SK-N-SH (cell line): ENCODE results near the gene PDZD2. TPM values are rescaled to one million over a fixed set of nuclear protein-coding genes. Genes with fewer than 3 reads are reported as not detected.

ENCODE experiments used
- CTCF ChIA-PET: fragments of 300-600, 350-600 bp; formaldehyde crosslinking; extraction: SDS; loops from one replicate; lab custom pipeline; 2021; lab: Yijun Ruan, JAX
- POLR2A ChIA-PET: fragments of 350-600 bp; sonication (Branson Sonifier 250); formaldehyde crosslinking; extraction: SDS; loops from one replicate; lab custom pipeline; 2020; ENCODE audit warnings: antibody characterized with exemption, inconsistent platforms; lab: Yijun Ruan, JAX
- DNase-seq: peaks from one replicate; pipeline ENCODE4 v3.0.0; 2012
- H2AFZ ChIP-seq: fragments of 200-600 bp; sonication (generic); 2 replicates; pipeline ENCODE4 v1.8.1; 2016; ENCODE audit warnings: antibody characterized with exemption, mild to moderate bottlenecking, low read depth
- H3F3A ChIP-seq: fragments of 200-600 bp; sonication (generic); replicated peaks from 2 replicates; pipeline ENCODE3; 2016; ENCODE audit warnings: antibody characterized with exemption, mild to moderate bottlenecking; ENCODE audit not compliant: insufficient read depth
- H3K27ac ChIP-seq, 2 experiments: fragments of 200-500 bp in 1 of 2; fragments of 200-600 bp in 1 of 2; sonication (Bioruptor generic) in 1 of 2; sonication (generic), shearing (Covaris generic) in 1 of 2; 2 replicates each; pipeline versions ENCODE4 v1.5.1 to v1.6.1; 2014 to 2016; ENCODE audit warnings: low read depth in 2 of 2, inconsistent platforms in 1 of 2, low read length in 1 of 2, mild to moderate bottlenecking in 1 of 2, mixed read lengths in 1 of 2
- H3K27me3 ChIP-seq: fragments of 200-600 bp; sonication (generic), shearing (Covaris generic); 2 replicates; pipeline ENCODE4 v1.6.1; 2016; ENCODE audit warnings: mixed run types; ENCODE audit not compliant: insufficient read depth
- H3K36me3 ChIP-seq, 2 experiments: fragments of 200-500 bp in 1 of 2; fragments of 200-600 bp in 1 of 2; sonication (Bioruptor generic) in 1 of 2; sonication (generic) in 1 of 2; replicated peaks in 1 of 2; 2 replicates each; pipeline versions ENCODE3 to v1.5.1; 2014 to 2016; ENCODE audit warnings: low read length in 1 of 2, mild to moderate bottlenecking in 1 of 2; ENCODE audit not compliant: insufficient read depth in 2 of 2, control insufficient read depth in 1 of 2
- H3K4me1 ChIP-seq, 2 experiments: fragments of 200-500 bp in 1 of 2; fragments of 200-600 bp in 1 of 2; sonication (Bioruptor generic) in 1 of 2; sonication (generic), shearing (Covaris generic) in 1 of 2; 2 replicates each; pipeline versions ENCODE4 v1.5.1 to v1.6.1; 2014 to 2016; ENCODE audit warnings: low read depth in 1 of 2, low read length in 1 of 2, mixed run types in 1 of 2; ENCODE audit not compliant: insufficient read depth in 2 of 2, control insufficient read depth in 1 of 2
- H3K4me2 ChIP-seq: fragments of 200-600 bp; sonication (generic), shearing (Covaris generic); 2 replicates; pipeline ENCODE4 v1.6.1; 2017; ENCODE audit warnings: mixed run types
- H3K4me3 ChIP-seq, 2 experiments: fragments of 200-500 bp in 1 of 2; fragments of 200-600 bp in 1 of 2; sonication (Bioruptor generic) in 1 of 2; sonication (generic), shearing (Covaris generic) in 1 of 2; 2 replicates each; pipeline versions ENCODE4 v1.5.1 to v1.8.1; 2014 to 2016; ENCODE audit warnings: low read depth in 2 of 2, inconsistent platforms in 1 of 2, low read length in 1 of 2, mild to moderate bottlenecking in 1 of 2, mixed read lengths in 1 of 2, moderate library complexity in 1 of 2
- H3K79me2 ChIP-seq: fragments of 200-600 bp; sonication (generic); 2 replicates; pipeline ENCODE4 v1.8.1; 2017; ENCODE audit warnings: mild to moderate bottlenecking; ENCODE audit not compliant: insufficient read depth
- H3K9ac ChIP-seq: fragments of 200-600 bp; sonication (generic); 2 replicates; pipeline ENCODE4 v1.6.1; 2017; ENCODE audit warnings: mixed run types
- H3K9me2 ChIP-seq: fragments of 200-600 bp; sonication (generic); 2 replicates; pipeline ENCODE4 v1.6.1; 2017; ENCODE audit warnings: mixed run types
- H3K9me3 ChIP-seq: fragments of 200-600 bp; sonication (generic); 2 replicates; pipeline ENCODE4 v1.6.1; 2017; ENCODE audit warnings: mixed run types, mild to moderate bottlenecking, moderate library complexity
- H4K20me1 ChIP-seq: fragments of 200-600 bp; sonication (generic); 2 replicates; pipeline ENCODE4 v1.6.1; 2017; ENCODE audit warnings: mild to moderate bottlenecking, mixed run types; ENCODE audit not compliant: insufficient read depth
- CTCF ChIP-seq: fragments of 200-600 bp; sonication (generic); IDR thresholded peaks from 2 replicates; pipeline ENCODE4 v1.6.1; 2017; ENCODE audit warnings: antibody characterized with exemption, mild to moderate bottlenecking, moderate library complexity
- EZH2phosphoT487 ChIP-seq: fragments of 200-600 bp; sonication (generic); IDR thresholded peaks from 2 replicates; pipeline ENCODE4 v1.6.1; 2017; ENCODE audit warnings: low read depth, mixed run types, mild to moderate bottlenecking, antibody characterized with exemption, moderate library complexity, borderline replicate concordance
- NFIC ChIP-seq: IDR thresholded peaks from 2 replicates; pipeline ENCODE4 v1.4.0; 2012; ENCODE audit warnings: borderline replicate concordance
- NRF1 ChIP-seq: IDR thresholded peaks from 2 replicates; pipeline ENCODE4 v1.6.1; 2012; ENCODE audit warnings: low read depth, mild to moderate bottlenecking, low read length
- PBX3 ChIP-seq: IDR thresholded peaks from 2 replicates; pipeline ENCODE4; 2012
- RAD21 ChIP-seq: IDR thresholded peaks from 2 replicates; pipeline ENCODE4 v1.6.1; 2012; ENCODE audit warnings: mild to moderate bottlenecking, low read length
- RFX5 ChIP-seq: IDR thresholded peaks from 2 replicates; pipeline ENCODE4 v1.6.1; 2012; ENCODE audit warnings: mild to moderate bottlenecking, improper control_type of control experiment, low read length
- TAF1 ChIP-seq: IDR thresholded peaks from 2 replicates; pipeline ENCODE4 v1.6.1; 2012; ENCODE audit warnings: low read depth, mild to moderate bottlenecking, low read length, moderate library complexity, borderline replicate concordance
- USF2 ChIP-seq: fragments of 150-350 bp; IDR thresholded peaks from 2 replicates; pipeline ENCODE4 v1.6.1; 2017; ENCODE audit warnings: antibody characterized with exemption, low read length, low read depth, borderline replicate concordance
- WGBS: methylation state at CpG from one replicate; pipeline ENCODE4 v1.1.6; 2017; ENCODE audit warnings: low lambda C conversion rate; 5-methylcytosine and 5-hydroxymethylcytosine counted together
- polyA plus RNA-seq, 3 experiments: library from polyadenylated mRNA; depleted of rRNA; stranded (reverse); fragments of >200 nt; gene quantifications; 2 replicates each; pipeline ENCODE4 v1.2.3, GENCODE V29; 2012
- TF ChIP-seq, protein P1 (sequence below): IDR thresholded peaks from 2 replicates; pipeline ENCODE4 v1.6.1; 2012; ENCODE audit warnings: mild to moderate bottlenecking, low read depth, low read length, moderate library complexity

The PDZD2 gene
- polyA plus RNA-seq, 1 of the 3 experiments (the other 2 are of a cell fraction): 0.13 TPM

- no peak overlapping the region for H3K4me3 ChIP-seq
- no peaks in the 10 kb centered on the region for H3K79me2 ChIP-seq
- no peaks in the 10 kb centered on the region for H3K36me3 ChIP-seq
- 37% methylated on average over 4 of the region's 4 CpGs for whole genome bisulfite sequencing
- H3F3A ChIP-seq: no peaks in the 10 kb centered on the region
- no peaks in the 10 kb centered on the region for H3K9me3 ChIP-seq
- no peaks in the 10 kb centered on the region for H3K9me2 ChIP-seq
- H3K27me3 ChIP-seq: peaks cover 24% of the 10 kb centered on the region; the same call in 1 of the 2 replicates
- H2AFZ ChIP-seq: no peak overlapping the region
- peak; percentile 30 for DNase-seq
- H3K4me2 ChIP-seq: no peak overlapping the region
- H3K27ac ChIP-seq: peak overlapping the region in 1 of 2 experiments; percentile 76; a peak in 2 of 4 replicates
- no peaks in the 10 kb centered on the region for H4K20me1 ChIP-seq
- no peak overlapping the region for H3K9ac ChIP-seq
- TF ChIP-seq EZH2phosphoT487: no peak
- no peak for TF ChIP-seq NRF1
- no peak for TF ChIP-seq RAD21
- TF ChIP-seq PBX3: no peak
- TF ChIP-seq, protein P1, sequence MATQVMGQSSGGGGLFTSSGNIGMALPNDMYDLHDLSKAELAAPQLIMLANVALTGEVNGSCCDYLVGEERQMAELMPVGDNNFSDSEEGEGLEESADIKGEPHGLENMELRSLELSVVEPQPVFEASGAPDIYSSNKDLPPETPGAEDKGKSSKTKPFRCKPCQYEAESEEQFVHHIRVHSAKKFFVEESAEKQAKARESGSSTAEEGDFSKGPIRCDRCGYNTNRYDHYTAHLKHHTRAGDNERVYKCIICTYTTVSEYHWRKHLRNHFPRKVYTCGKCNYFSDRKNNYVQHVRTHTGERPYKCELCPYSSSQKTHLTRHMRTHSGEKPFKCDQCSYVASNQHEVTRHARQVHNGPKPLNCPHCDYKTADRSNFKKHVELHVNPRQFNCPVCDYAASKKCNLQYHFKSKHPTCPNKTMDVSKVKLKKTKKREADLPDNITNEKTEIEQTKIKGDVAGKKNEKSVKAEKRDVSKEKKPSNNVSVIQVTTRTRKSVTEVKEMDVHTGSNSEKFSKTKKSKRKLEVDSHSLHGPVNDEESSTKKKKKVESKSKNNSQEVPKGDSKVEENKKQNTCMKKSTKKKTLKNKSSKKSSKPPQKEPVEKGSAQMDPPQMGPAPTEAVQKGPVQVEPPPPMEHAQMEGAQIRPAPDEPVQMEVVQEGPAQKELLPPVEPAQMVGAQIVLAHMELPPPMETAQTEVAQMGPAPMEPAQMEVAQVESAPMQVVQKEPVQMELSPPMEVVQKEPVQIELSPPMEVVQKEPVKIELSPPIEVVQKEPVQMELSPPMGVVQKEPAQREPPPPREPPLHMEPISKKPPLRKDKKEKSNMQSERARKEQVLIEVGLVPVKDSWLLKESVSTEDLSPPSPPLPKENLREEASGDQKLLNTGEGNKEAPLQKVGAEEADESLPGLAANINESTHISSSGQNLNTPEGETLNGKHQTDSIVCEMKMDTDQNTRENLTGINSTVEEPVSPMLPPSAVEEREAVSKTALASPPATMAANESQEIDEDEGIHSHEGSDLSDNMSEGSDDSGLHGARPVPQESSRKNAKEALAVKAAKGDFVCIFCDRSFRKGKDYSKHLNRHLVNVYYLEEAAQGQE: no peak
- peaks cover 0 to 32% of the 10 kb centered on the region in 2 experiments; a peak in 2 of 4 replicates for H3K4me1 ChIP-seq
- ChIA-PET CTCF (interaction anchor here (1.1 to 4.9 kb wide), 2 partner anchors 65 to 226 kb away, joined by 3 to 21 read pairs; no protein-coding TSS in a partner anchor), POLR2A (no interaction called here)
Observed at GRCh38 chr5:31850981-31851689, 212.2 kb downstream of the PDZD2 start.

- peaks cover 24% of the 10 kb centered on the region; the same call in 1 of the 2 replicates for H3K27me3 ChIP-seq
- H3K4me3 ChIP-seq: no peak overlapping the region
- H3K4me1 ChIP-seq: peaks cover 0 to 17% of the 10 kb centered on the region in 2 experiments; a peak in 1 of 4 replicates
- H3F3A ChIP-seq: no peaks in the 10 kb centered on the region
- WGBS: 76% methylated on average over 6 of the region's 8 CpGs
- H3K9me2 ChIP-seq: no peaks in the 10 kb centered on the region
- H3K27ac ChIP-seq: no peak overlapping the region
- no peak overlapping the region for H3K9ac ChIP-seq
- H2AFZ ChIP-seq: no peak overlapping the region
- POLR2A ChIA-PET: interaction anchor here (1.2 kb wide), 1 partner anchor 15 kb away, joined by 3 read pairs; no protein-coding TSS in a partner anchor
- no peaks in the 10 kb centered on the region for H3K36me3 ChIP-seq
- no peaks in the 10 kb centered on the region for H3K9me3 ChIP-seq
- no peaks in the 10 kb centered on the region for H4K20me1 ChIP-seq
- no peak overlapping the region for H3K4me2 ChIP-seq
- no peaks in the 10 kb centered on the region for H3K79me2 ChIP-seq
- DNase-seq: no peak
- CTCF ChIA-PET: interaction anchor here (0.6 to 4.9 kb wide), 4 partner anchors 9 to 254 kb away, joined by 3 to 21 read pairs (median 4); no protein-coding TSS in a partner anchor
- TF ChIP-seq TAF1: no peak
- no peak for TF ChIP-seq USF2
- TF ChIP-seq RFX5: no peak
- no peak for TF ChIP-seq CTCF
- TF ChIP-seq, protein P1: no peak
- no peak for TF ChIP-seq NFIC
- TF ChIP-seq EZH2phosphoT487: no peak
Observed at GRCh38 chr5:31853398-31854135, 214.6 kb downstream of the PDZD2 start.
